ENCODE results near the gene PDLIM4.

- TF ChIP-seq CTCF (IDR thresholded peaks at IDR 0.05; ENCODE audit: insufficient read depth, low read depth, low read length) = no peak
- no peak for TF ChIP-seq EZH2 (IDR thresholded peaks at IDR 0.05; ENCODE audit: insufficient read depth, low read length)
Observed at GRCh38 chr5:132291026-132291425, 33.5 kb downstream of the PDLIM4 start.

Data from astrocyte (in vitro differentiated cells and primary cell).